ENCODE results near the gene GNB1.
A peak's percentile ranks its signal among the peaks of the same experiment; 100 is the strongest.
"Not testable (repeated sequence)": the region's sequence is repeated elsewhere in the genome, so short reads cannot be mapped to it uniquely, and the experiment has no call there.

GNB1 gene

DNA sequence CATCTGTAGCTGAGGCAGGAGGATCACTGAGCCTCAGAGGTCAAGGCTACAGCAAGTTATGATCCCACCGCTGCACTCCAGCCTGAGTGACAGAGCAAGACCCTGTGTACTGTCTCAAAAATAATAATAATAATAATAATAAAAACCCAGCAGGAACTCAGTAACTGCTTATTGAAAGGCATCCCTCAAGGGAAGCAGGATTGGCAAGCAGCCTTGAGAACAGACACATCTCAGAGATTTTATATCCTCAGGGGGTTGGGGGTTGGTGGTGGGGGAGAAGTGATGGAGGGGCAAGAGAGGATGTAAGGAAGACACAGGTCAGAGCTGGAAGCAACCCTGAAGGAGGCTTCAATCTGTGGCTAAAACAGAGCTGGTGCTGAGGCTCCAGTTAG is 29.6 kb downstream of the GNB1 start:
- no peak overlapping the region for H3K4me3 ChIP-seq
- TF ChIP-seq, protein P1, sequence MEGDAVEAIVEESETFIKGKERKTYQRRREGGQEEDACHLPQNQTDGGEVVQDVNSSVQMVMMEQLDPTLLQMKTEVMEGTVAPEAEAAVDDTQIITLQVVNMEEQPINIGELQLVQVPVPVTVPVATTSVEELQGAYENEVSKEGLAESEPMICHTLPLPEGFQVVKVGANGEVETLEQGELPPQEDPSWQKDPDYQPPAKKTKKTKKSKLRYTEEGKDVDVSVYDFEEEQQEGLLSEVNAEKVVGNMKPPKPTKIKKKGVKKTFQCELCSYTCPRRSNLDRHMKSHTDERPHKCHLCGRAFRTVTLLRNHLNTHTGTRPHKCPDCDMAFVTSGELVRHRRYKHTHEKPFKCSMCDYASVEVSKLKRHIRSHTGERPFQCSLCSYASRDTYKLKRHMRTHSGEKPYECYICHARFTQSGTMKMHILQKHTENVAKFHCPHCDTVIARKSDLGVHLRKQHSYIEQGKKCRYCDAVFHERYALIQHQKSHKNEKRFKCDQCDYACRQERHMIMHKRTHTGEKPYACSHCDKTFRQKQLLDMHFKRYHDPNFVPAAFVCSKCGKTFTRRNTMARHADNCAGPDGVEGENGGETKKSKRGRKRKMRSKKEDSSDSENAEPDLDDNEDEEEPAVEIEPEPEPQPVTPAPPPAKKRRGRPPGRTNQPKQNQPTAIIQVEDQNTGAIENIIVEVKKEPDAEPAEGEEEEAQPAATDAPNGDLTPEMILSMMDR (IDR thresholded peaks at IDR 0.05): no peak
- no peak overlapping the region for H3K27ac ChIP-seq
- no peak for DNase-seq (ENCODE audit: low spot score)

- H3K4me3 ChIP-seq; DNase-seq (ENCODE audit: low spot score): not testable (repeated sequence)
- H3K27ac ChIP-seq: peak overlapping the region in 1 of 2 donors; percentile 51
Observed at GRCh38 chr1:1859970-1860697, 30.8 kb downstream of the GNB1 start.

DNA sequence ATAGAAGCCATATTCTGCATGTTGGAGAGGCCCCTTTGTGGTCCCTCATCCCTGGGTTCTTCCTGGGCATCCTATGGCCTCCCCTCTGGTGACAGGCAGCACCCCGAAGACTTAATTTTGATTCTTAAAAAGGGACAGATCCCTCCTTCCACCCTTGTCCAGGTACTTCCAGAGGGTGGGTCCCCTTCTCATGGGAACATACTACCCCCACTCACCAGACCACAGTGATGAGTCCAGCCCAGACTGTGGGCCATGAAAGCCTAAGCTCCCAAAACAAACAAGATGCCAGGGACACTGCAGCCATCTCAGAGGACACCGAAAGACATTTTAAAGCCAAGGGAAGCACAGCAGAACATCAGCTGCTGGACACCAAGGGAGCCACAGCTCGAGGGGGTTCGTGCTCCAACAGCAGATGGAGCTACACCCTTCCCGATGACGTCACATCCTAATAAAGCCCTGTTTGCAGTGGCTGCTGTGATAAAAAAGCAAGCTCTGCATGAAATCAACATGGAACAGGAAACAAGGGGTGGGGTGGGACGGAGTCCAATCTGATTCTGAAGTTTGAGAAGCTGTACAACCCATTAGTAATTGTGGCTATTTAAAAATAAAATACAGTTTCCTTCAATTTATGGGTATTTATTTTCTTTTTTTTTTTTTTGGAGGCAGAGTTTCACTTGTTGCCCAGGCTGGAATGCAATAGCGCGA is 32.4 kb downstream of the GNB1 start:
- peak overlapping the region; percentile 51 to 71 for H3K27ac ChIP-seq
- H3K4me3 ChIP-seq: peak overlapping the region; percentile 31
- TF ChIP-seq, protein P1 (IDR thresholded peaks at IDR 0.05): no peak
- DNase-seq (ENCODE audit: low spot score): peak; percentile 83

DNA sequence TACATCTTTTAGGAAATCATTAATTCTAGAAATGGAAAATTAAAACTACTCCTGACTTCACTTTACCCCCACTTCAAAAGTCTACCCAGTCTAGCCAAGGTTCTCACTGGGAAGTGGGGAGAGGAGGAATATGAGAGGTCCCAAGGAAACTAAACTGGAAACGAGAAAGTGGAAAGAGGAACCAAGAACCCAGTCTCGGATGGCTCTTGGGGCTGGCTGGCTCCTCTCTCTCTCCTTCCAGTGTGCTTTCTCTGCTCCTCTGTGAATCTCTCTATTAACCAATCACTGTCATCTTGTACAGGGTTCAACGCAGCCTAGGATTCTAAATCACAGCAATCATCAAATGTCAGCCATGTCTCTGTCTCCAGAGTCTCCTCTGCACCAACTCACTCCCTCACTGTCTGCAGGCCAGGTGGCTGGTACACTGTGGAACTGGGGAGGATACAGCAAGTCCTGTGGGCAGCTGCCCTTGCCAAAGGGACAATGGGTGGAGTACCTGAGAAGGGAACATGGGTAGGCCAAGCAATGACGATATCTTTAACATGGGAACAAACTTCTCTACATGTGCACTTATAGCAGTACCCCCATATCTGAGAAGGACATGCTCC is 33.7 kb downstream of the GNB1 start:
- no peak overlapping the region for H3K4me3 ChIP-seq

DNA sequence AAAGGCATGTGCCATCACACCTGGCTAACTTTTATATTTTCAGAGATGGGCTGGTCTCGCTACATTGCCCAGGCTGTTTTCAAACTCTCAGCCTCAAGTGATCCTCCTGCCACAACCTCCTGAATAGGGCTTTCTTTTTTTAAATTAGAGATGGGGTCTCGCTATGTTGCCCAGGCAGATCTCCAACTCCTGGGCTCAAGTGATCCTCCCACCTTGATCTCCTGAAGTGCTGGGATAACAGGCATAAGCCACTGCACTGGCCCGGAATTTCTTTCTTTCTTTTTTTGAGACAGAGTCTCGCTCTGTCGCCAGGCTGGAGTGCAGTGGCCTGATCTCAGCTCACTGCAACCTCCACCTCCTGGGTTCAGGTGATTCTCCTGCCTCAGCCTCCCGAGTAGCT is 34.7 kb downstream of the GNB1 start:
- not testable (repeated sequence) for H3K27ac ChIP-seq; DNase-seq (ENCODE audit: low spot score); H3K4me3 ChIP-seq

More for the DNA sequence above, 33.7 kb downstream of the GNB1 start:
- no peak for DNase-seq (ENCODE audit: low spot score)
- TF ChIP-seq, protein P1 (IDR thresholded peaks at IDR 0.05): no peak
- peak overlapping the region; percentile 51 to 71 for H3K27ac ChIP-seq

DNA sequence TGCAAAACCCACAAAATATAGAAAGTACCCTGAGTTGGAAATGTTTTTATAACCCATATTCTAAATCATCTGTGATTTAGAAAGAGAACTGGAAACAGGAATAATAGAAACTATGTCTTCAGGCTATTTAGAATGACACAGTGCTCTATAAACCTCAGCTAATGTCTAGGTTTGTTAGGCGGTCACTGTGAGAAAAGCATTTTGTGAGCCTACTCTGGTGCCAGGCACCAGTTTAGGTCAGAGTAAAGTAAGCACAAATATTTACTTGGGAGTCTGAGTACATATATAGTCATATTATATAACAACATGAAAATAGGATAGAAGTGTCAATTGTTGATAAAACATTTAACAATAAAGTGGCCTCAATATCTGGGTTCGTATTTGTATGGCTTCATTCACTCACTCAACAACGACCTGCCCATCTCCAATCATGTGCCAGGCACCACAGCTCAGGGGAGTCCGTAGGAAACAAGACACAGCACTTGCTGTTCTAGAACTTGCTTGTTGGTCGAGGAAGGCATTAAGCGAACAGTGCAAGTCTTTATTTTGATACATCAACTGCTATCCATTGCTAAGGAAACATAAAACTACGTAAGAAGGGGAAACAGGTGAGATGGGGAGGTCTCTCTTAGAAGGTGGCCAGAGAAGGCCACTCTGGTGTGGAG is 37.2 kb downstream of the GNB1 start:
- TF ChIP-seq, protein P1 (IDR thresholded peaks at IDR 0.05): no peak
- no peak for DNase-seq (ENCODE audit: low spot score)
- Histone ChIP-seq H3K4me3 (no peak overlapping the region), H3K27ac (no peak overlapping the region)

- H3K4me3 ChIP-seq: no peak overlapping the region
- TF ChIP-seq, protein P1 (IDR thresholded peaks at IDR 0.05): no peak
- no peak for DNase-seq (ENCODE audit: low spot score)
- H3K27ac ChIP-seq: no peak overlapping the region
Observed at GRCh38 chr1:1852619-1853414, 38.1 kb downstream of the GNB1 start.
